ENCODE measurements around the gene XG. TPM values are rescaled to one million over a fixed set of nuclear protein-coding genes. Genes with fewer than 3 reads are reported as not detected.

XG gene
- polyA plus RNA-seq, 6 donors from 2014 or later = 0.58 to 2.8 (median 0.66) TPM; not detected in 2

DNA sequence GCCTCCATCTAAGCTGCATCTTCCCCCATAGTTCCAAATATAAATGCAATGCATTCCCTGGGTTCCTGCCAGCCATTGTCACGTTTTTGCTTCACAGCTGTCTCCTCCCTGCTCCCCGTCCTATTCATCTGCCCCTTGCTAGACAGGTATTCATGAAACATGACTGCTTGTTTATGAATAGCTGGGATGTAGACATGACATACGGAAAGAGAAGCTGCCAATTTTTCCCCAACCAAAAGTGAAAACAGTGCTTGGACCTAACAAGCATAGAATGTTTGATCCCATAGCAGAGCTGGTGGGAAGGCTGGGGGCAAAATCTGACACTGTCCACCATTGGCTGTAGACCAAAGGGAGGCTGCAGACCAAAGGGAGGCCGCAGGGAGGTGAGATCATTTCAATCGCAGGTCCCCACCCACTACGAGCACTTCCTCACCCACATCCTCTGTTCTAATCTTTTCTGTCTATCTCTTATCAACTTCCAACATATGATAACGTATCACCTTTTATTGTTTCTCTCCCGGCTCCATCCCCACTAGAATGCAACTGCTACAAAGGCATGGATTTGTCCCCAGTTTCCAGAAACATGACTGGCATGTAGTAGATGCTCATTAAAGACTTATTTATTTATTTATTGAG is 68.4 kb downstream of the XG start:
- Mint-ChIP-seq H3K4me3 (no peak overlapping the region), H3K9me3 (peaks cover 0 to 6% (median 0%) of the 10 kb centered on the region in 7 donors)

DNA sequence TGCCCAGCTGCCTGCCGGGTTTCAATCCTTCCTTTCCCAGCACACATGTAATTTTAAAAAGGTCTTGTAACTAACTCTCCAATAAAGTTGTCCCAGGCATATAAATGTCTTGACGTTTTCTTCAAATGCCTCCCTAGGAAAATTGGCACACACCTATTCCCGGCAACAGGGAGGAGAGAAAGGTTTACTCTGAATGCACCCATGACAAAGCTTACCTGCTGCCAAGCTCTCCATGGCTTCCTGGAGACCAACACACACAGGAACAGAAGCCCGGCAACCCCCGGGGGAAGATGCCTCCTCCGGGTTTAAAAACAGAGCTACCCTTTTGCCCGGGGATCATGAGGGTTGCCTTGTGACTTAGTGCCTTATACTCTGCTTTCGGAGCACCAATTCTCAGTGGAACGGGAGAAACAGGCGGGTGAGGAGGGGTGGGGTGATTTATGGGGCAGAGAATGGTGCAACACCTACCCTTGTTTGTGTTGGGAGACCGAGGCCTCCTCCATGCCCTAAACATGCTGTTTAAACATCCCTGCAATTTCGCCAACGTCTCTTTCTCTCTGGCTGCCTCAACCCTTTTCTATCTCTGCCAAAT is 72.1 kb downstream of the XG start:
- H3K4me1 Mint-ChIP-seq = no peaks in the 10 kb centered on the region
- DNase-seq (no peak), ATAC-seq (ENCODE audit: low read depth in 2 of 2) (no peak)
- no peaks in the 10 kb centered on the region for H3K36me3 Mint-ChIP-seq
- no peak overlapping the region for H3K27ac Mint-ChIP-seq
- H3K27me3 Mint-ChIP-seq = peaks cover 0 to 20% (median 0%) of the 10 kb centered on the region in 3 donors
- no peak overlapping the region for H3K4me3 Mint-ChIP-seq
- H3K9me3 Mint-ChIP-seq = peaks cover 0 to 6% (median 0%) of the 10 kb centered on the region in 7 donors

More for the DNA sequence above, 68.4 kb downstream of the XG start:
- peaks cover 0 to 23% (median 0%) of the 10 kb centered on the region in 3 donors for H3K27me3 Mint-ChIP-seq
- H3K27ac Mint-ChIP-seq = no peak overlapping the region
- H3K4me1 Mint-ChIP-seq = no peaks in the 10 kb centered on the region
- DNase-seq = no peak
- no peaks in the 10 kb centered on the region for H3K36me3 Mint-ChIP-seq
- ATAC-seq (ENCODE audit: low read depth in 2 of 2) = no peak

DNA sequence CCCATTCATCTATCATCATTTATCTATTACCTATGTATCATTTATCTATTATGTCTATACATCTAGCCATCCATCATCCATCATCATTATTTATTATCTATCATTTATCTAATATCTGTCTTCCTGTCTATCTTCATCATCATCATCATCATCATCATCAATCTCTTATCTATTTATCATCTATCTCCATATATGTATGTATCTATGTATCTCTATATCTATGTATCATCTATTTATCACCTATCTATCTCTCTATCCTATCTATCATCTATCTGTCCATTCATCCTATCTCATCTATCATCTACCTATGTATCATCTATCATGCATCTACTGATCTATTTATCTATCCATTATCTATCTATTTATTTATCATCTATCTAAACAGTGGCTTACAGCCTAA is 73.0 kb downstream of the XG start:
- H3K36me3 Mint-ChIP-seq = no peaks in the 10 kb centered on the region
- no peak overlapping the region for H3K27ac Mint-ChIP-seq
- H3K4me1 Mint-ChIP-seq = no peaks in the 10 kb centered on the region
- H3K27me3 Mint-ChIP-seq = peaks cover 0 to 15% (median 5%) of the 10 kb centered on the region in 3 donors
- ATAC-seq (ENCODE audit: low read depth in 2 of 2) (no peak), DNase-seq (no peak)
- no peak overlapping the region for H3K4me3 Mint-ChIP-seq
- peaks cover 0 to 6% (median 0%) of the 10 kb centered on the region in 7 donors for H3K9me3 Mint-ChIP-seq

DNA sequence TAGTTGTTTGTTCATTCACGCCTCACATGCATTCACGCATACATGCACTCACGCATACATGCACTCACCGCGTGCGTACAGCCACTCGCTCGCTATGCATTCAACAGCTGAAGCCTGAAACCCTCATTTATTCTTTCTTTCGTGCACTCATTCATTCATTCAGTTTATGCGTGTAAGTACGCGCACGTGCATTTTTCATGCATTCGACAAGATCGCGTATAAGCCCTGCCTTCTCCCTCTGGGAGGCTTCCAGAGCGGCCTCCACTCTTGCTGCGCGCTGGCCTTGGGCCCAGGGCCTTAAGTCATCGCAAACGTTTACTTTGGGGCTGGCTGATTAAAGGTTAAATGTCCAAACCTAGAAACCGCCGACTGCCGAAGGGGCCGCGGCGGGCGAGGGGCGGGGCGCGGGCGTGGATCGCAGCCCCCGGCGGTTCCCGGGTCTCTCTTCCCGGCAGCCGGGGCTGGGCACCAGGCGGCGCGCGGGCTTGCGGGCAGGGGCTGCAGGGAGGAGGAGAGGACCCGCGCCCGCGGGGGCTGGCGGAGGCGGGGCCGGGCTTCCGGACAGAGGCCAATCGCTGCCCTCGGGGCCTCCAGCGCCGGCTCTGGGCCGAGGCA is 76.6 kb downstream of the XG start, which contains the start of gene GYG2:
Gene GYG2 (plus strand): TSS at position 587 of the 615 bp plus-strand sequence. CDS start 1,259 bp downstream, outside the sequence.
- Mint-ChIP-seq H3K36me3 (peaks cover 0 to 4% of the 10 kb centered on the region in 2 donors), H3K4me1 (peaks cover 0 to 3% (median 0%) of the 10 kb centered on the region in 3 donors), H3K27me3 (peaks cover 12 to 27% (median 26%) of the 10 kb centered on the region in 3 donors), H3K27ac (no peak within 1 kb of the TSS), H3K4me3 (peak within 1 kb of the TSS in 1 of 8 donors; percentile 59), H3K9me3 (peaks cover 0 to 1% (median 0%) of the 10 kb centered on the region in 7 donors)
- ATAC-seq (ENCODE audit: low read depth in 2 of 2) (no peak), DNase-seq (no peak)

DNA sequence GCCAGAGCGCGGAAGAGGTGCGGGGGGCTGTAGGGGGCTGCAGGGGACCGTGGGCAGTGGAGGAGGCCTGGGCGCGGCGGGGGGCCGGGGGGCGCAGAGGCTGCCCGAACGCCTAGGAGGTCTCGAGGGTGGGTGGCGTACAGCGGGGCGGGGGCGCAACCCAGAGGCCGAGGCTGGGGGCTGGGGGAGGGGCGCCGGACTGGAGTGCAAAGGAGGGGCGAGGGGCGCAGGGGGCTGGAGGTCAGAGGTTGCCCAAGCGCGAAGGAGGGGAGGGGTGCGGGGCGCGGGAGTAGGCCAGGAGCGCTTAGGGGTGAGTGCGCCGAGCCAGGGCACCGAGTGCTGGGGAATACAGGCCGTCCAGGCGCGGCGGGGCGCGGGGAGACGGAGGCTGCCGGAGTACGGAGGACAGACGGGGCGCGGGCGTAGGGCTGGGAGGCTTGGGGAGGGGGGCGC is 77.1 kb downstream of the XG start:
- H3K4me1 Mint-ChIP-seq = peaks cover 0 to 3% (median 0%) of the 10 kb centered on the region in 3 donors
- peaks cover 0 to 4% of the 10 kb centered on the region in 2 donors for H3K36me3 Mint-ChIP-seq
- H3K4me3 Mint-ChIP-seq = peak overlapping the region in 1 of 8 donors; percentile 59
- peaks cover 0 to 1% (median 0%) of the 10 kb centered on the region in 7 donors for H3K9me3 Mint-ChIP-seq
- DNase-seq (no peak), ATAC-seq (ENCODE audit: low read depth in 2 of 2) (no peak)
- peaks cover 12 to 32% (median 30%) of the 10 kb centered on the region in 3 donors for H3K27me3 Mint-ChIP-seq
- H3K27ac Mint-ChIP-seq = no peak overlapping the region

DNA sequence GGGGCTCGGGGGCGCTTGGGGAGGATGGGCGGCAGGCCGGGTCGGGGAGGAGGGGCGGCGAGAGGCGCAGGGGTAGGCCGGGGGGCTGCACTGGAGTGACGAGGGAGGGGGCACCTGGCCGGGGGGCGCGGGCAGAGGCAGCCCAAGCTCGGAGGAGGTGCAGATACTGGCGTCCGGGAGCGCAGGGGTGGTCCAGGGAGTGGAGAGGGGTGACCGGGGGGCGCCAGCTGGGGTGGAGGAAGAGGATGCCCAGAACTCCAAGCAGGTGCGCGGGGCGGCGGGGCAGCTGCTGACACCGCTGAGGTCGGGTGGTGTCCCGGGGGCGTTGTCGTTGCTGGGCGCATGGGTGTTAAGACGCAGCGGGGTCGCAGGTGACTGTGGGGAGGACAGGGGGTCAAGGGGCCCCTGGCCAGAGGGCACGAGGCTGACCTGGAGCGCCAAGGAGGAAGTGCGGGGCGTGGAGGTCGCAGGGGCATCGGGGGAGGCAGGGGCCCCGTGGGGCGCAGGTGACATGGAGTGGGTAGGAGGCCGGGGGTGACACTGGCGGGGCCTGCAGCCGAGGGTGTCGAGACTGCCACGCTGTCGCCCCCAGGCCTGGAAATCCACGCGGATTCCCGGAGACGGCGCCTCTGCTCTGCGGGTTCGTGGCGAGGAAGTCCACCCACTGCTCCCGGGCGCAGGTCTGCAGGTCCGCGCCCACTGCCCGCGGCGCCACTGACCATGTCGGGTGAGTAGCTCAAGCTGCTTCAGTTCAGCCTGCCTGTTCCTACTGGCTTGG is 77.8 kb downstream of the XG start:
- H3K27ac Mint-ChIP-seq = no peak overlapping the region
- peaks cover 0 to 4% of the 10 kb centered on the region in 2 donors for H3K36me3 Mint-ChIP-seq
- peaks cover 18 to 39% (median 30%) of the 10 kb centered on the region in 3 donors for H3K27me3 Mint-ChIP-seq
- H3K4me1 Mint-ChIP-seq = peaks cover 0 to 3% (median 0%) of the 10 kb centered on the region in 3 donors
- DNase-seq = no peak
- ATAC-seq (ENCODE audit: low read depth in 2 of 2) = no peak
- peaks cover 0 to 1% (median 0%) of the 10 kb centered on the region in 7 donors for H3K9me3 Mint-ChIP-seq
- H3K4me3 Mint-ChIP-seq = peak overlapping the region in 3 of 8 donors; percentile 40 to 55 (median 41)

DNA sequence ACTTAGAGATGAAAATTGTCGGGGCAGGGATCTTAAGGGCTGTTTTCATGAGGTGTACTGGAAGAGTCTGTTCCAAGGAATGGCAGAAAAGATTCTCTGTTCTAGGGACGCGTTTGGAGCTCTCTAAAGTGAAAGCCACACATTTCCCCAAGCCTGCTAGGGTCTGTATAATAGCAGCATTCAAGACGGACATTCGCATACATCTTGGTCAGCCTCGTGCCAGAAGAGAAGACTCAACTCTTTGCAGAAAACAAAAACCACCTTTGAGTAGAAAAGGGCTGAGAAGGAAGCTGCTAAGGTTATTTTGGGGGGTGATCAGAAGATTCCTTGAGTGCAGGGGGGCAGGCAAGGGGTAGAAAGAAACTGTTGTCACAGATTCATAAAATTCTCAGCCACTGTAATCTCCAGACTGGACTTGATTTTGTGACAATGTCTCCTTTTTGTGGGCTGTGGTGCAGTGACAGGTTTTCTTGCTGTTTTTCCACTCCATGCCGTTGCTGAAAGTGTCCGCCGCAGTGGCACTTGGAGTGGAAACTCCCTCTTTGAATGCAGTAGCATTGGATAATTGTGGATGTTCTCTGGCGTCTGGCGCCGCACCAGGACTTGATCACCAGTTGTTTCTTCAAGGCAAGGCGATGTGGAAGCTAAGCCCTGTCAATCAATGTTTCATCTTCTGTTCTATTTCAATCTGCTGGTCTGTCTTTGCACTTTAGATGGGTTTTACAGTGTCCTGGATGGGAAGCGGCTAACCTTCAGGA is 79.8 kb downstream of the XG start:
- ATAC-seq (ENCODE audit: low read depth in 2 of 2) (no peak), DNase-seq (no peak)
- Mint-ChIP-seq H3K36me3 (peaks cover 10 to 12% of the 10 kb centered on the region in 2 donors), H3K4me3 (no peak overlapping the region), H3K27ac (peak overlapping the region in 1 of 6 donors; percentile 13), H3K9me3 (peaks cover 5 to 18% (median 8%) of the 10 kb centered on the region in 7 donors), H3K27me3 (peaks cover 18 to 54% (median 36%) of the 10 kb centered on the region in 3 donors), H3K4me1 (peaks cover 0 to 3% (median 0%) of the 10 kb centered on the region in 3 donors)

DNA sequence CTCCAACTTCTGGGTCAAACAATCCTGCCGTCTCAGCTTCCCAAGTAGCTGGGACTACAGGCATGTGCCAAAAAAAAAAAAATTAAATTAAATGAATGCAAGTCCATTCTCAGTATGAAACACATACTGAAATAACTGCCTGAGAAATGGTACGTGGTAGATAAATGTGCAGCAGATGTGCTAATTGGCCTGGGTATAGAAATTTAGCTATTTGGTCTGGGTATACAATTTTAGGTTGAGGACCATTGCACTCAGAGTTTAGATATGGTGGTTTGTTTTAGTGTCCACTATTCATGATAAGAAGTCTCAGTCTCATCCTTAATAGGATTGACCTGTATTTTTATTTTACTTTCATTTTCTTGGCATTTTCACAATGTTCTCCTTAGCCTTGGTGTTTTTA is 86.1 kb downstream of the XG start:
- Mint-ChIP-seq H3K4me1 (no peaks in the 10 kb centered on the region), H3K27me3 (peaks cover 13 to 47% (median 25%) of the 10 kb centered on the region in 3 donors), H3K36me3 (peaks cover 11 to 27% of the 10 kb centered on the region in 2 donors), H3K4me3 (no peak overlapping the region), H3K9me3 (peaks cover 22 to 50% (median 36%) of the 10 kb centered on the region in 7 donors), H3K27ac (no peak overlapping the region)
- ATAC-seq (ENCODE audit: low read depth in 2 of 2) (no peak), DNase-seq (no peak)

DNA sequence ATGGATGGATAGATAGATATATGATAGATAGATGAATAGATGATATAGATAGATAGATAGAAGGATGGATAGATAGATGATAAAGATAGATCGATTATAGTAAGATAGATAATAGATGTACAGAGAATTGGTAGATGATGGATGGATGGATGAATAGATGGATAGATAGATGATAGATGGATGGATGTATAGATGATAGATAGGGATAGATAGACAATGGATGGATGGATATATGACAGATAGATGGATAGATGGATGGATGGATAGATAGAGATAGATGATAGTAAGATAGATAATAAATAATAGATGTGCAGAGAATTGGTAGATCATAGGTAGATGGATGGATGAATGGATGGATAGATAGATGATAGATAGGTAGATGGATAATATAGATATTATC is 89.1 kb downstream of the XG start:
- no peaks in the 10 kb centered on the region for H3K4me1 Mint-ChIP-seq
- peaks cover 7 to 17% (median 13%) of the 10 kb centered on the region in 3 donors for H3K27me3 Mint-ChIP-seq
- no peak overlapping the region for H3K4me3 Mint-ChIP-seq
- H3K36me3 Mint-ChIP-seq = peaks cover 7 to 18% of the 10 kb centered on the region in 2 donors
- DNase-seq = no peak
- H3K9me3 Mint-ChIP-seq = peaks cover 19 to 38% (median 34%) of the 10 kb centered on the region in 7 donors
- ATAC-seq (ENCODE audit: low read depth in 2 of 2) = no peak
- H3K27ac Mint-ChIP-seq = no peak overlapping the region

DNA sequence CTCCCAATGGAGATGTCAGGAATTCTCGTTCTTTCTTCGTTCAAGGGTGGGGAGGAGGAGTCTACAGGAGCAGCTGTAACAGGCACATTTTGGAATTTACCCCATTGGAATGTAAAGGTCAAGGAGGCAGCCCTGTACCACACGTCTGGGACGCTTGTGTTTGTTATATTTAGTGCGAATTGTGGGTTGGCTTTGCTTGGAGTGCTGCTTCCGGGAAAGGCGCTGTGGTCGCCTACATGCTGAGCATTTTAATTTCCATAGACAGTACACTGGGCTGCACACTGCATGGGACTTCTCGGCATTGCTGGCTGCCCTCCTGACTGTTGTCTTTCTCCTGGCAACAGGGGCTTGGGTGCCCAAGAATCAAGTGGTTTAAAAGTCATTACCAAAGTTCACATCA is 89.7 kb downstream of the XG start:
- H3K9me3 Mint-ChIP-seq = peaks cover 17 to 34% (median 30%) of the 10 kb centered on the region in 7 donors
- no peak for DNase-seq
- H3K4me1 Mint-ChIP-seq = no peaks in the 10 kb centered on the region
- peaks cover 7 to 15% (median 11%) of the 10 kb centered on the region in 3 donors for H3K27me3 Mint-ChIP-seq
- H3K36me3 Mint-ChIP-seq = peaks cover 5 to 15% of the 10 kb centered on the region in 2 donors
- no peak overlapping the region for H3K27ac Mint-ChIP-seq
- no peak for ATAC-seq (ENCODE audit: low read depth in 2 of 2)
- H3K4me3 Mint-ChIP-seq = no peak overlapping the region

DNA sequence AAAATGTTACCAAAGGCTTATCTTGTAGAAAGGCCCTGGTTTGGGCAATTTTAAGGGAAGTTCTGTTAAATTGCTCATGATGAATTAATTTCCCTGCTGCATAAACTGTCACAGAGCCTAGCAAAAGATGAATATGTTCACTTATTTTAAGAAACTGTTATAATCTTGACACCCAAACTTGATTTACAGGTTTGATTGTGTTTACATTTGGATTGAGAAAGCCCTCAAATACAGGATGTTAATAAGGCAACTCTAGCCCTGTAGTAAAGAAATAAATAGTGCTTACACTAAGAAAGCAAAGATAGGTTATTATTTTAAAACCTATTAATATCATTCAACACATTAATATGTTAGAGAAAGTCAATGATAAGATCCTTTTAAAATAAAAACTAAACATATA is 95.2 kb downstream of the XG start:
- ATAC-seq (ENCODE audit: low read depth in 2 of 2) = no peak
- Mint-ChIP-seq H3K4me1 (no peaks in the 10 kb centered on the region), H3K36me3 (no peaks in the 10 kb centered on the region), H3K4me3 (no peak overlapping the region), H3K9me3 (peaks cover 0 to 1% (median 0%) of the 10 kb centered on the region in 7 donors), H3K27ac (no peak overlapping the region), H3K27me3 (peaks cover 0 to 11% (median 5%) of the 10 kb centered on the region in 3 donors)
- no peak for DNase-seq

DNA sequence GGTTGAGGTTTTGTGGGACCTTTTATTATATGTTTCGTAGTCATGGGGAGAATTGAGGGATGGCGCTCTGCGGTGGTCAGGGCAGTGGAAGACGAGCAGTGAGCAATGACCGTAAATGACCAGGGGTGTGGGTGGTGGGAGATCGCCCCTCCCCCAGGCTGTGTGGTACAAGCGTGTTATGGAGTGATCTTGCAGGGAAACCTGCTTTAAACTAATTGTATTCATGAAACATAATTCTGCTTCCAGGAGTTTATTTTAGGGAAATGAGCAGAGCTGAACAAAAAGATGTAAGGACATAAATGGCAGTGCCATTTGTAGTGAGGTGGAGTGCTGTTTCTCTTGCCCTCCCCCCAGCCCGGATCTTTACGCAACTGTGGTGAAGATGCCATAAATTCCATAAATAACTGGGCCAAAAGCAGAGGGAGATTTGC is 97.0 kb downstream of the XG start:
- H3K36me3 Mint-ChIP-seq = no peaks in the 10 kb centered on the region

More for the DNA sequence above, 97.0 kb downstream of the XG start:
- no peaks in the 10 kb centered on the region for H3K4me1 Mint-ChIP-seq
- ATAC-seq (ENCODE audit: low read depth in 2 of 2) = no peak
- peaks cover 0 to 9% (median 3%) of the 10 kb centered on the region in 7 donors for H3K9me3 Mint-ChIP-seq
- DNase-seq = no peak
- peaks cover 0 to 11% (median 5%) of the 10 kb centered on the region in 3 donors for H3K27me3 Mint-ChIP-seq
- peak overlapping the region in 1 of 8 donors; percentile 12 for H3K4me3 Mint-ChIP-seq
- H3K27ac Mint-ChIP-seq = no peak overlapping the region
